Dermis blood vessel endothelial cell (primary cell): ENCODE measurements around the gene CD300LB. TPM values are rescaled to one million over a fixed set of nuclear protein-coding genes. Genes with fewer than 3 reads are reported as not detected.

Source experiments
- DNase-seq: peaks from one replicate; pipeline ENCODE4 v3.0.0; 2010
- total RNA-seq: library from RNA; depleted of rRNA; stranded (reverse); fragments of >200 nt; gene quantifications from 2 replicates; pipeline ENCODE4 v1.2.3, GENCODE V29; 2014

CD300LB gene
- total RNA-seq, 1 donor from 2014 or later: not detected

GRCh38 chr17:74547736-74548135 lies 16.5 kb upstream of the CD300LB start:
- no peak for DNase-seq

- DNase-seq: no peak
Measured at GRCh38 chr17:74547264-74547663, 16.0 kb upstream of the CD300LB start.

GRCh38 chr17:74546586-74546985 lies 15.3 kb upstream of the CD300LB start:
- no peak for DNase-seq

- no peak for DNase-seq
Measured at GRCh38 chr17:74545843-74546230, 14.6 kb upstream of the CD300LB start, which contains the start of gene CD300C. Gene CD300C, minus strand, starts transcription at chr17:74546115. Its CDS starts 333 bp downstream, at chr17:74545782.

GRCh38 chr17:74544991-74545842 lies 13.9 kb upstream of the CD300LB start:
- DNase-seq: no peak

- DNase-seq: no peak
Measured at GRCh38 chr17:74543891-74544760, 12.9 kb upstream of the CD300LB start.

GRCh38 chr17:74543406-74543805 lies 12.1 kb upstream of the CD300LB start:
- no peak for DNase-seq

GRCh38 chr17:74542727-74543383 lies 11.6 kb upstream of the CD300LB start:
- DNase-seq: no peak

GRCh38 chr17:74542166-74542565 lies 10.9 kb upstream of the CD300LB start:
- no peak for DNase-seq

- DNase-seq: no peak
Measured at GRCh38 chr17:74541176-74542111, 10.2 kb upstream of the CD300LB start.

- DNase-seq: no peak
Measured at GRCh38 chr17:74539281-74539820, 8.1 kb upstream of the CD300LB start.

GRCh38 chr17:74536890-74537289 lies 5.6 kb upstream of the CD300LB start:
- DNase-seq: no peak

GRCh38 chr17:74532115-74532514 lies 840 bp upstream of the CD300LB start:
- no peak for DNase-seq

- no peak for DNase-seq
Measured at GRCh38 chr17:74530831-74531150, 484 bp downstream of the CD300LB start.

GRCh38 chr17:74529243-74529642 lies 2.0 kb downstream of the CD300LB start:
- DNase-seq: no peak

GRCh38 chr17:74528491-74529199 lies 2.6 kb downstream of the CD300LB start:
- DNase-seq: no peak

- DNase-seq: no peak
Measured at GRCh38 chr17:74527756-74528155, 3.5 kb downstream of the CD300LB start.

- no peak for DNase-seq
Measured at GRCh38 chr17:74527081-74527480, 4.2 kb downstream of the CD300LB start.

GRCh38 chr17:74526681-74527080 lies 4.6 kb downstream of the CD300LB start:
- no peak for DNase-seq

- no peak for DNase-seq
Measured at GRCh38 chr17:74525781-74526288, 5.4 kb downstream of the CD300LB start.

- no peak for DNase-seq
Measured at GRCh38 chr17:74525465-74525725, 5.9 kb downstream of the CD300LB start.
